ENCODE data around the gene VAV3. TPM values are rescaled to one million over a fixed set of nuclear protein-coding genes. Genes with fewer than 3 reads are reported as not detected.
A peak's percentile ranks its signal among the peaks of the same experiment; 100 is the strongest.

The VAV3 gene
- polyA plus RNA-seq, 1 of the 3 experiments (the other 2 are of a cell fraction), result not detected

- DNase-seq, result peak; percentile 4
- CTCF ChIA-PET, result no interaction called here
These were observed 318.0 kb downstream of the VAV3 start for GRCh38 chr1:107647012-107647411.

GRCh38 chr1:107643766-107644165 is 321.2 kb downstream of the VAV3 start:
- no peaks in the 10 kb centered on the region for H3K36me3 ChIP-seq (replicated peaks in 1 of 2; ENCODE audit: control insufficient read depth in 1 of 2, insufficient read depth in 2 of 2, low read length in 1 of 2)
- no peak overlapping the region for H3K9ac ChIP-seq
- POLR2A ChIA-PET, result no interaction called here
- H3K4me3 ChIP-seq (ENCODE audit: low read depth in 2 of 2, low read length in 1 of 2), result no peak overlapping the region
- no peaks in the 10 kb centered on the region for H3K9me2 ChIP-seq
- H4K20me1 ChIP-seq (ENCODE audit: insufficient read depth), result no peaks in the 10 kb centered on the region
- H3K4me1 ChIP-seq (ENCODE audit: control insufficient read depth in 1 of 2, insufficient read depth in 2 of 2, low read depth in 1 of 2, low read length in 1 of 2), result peaks cover 4 to 9% of the 10 kb centered on the region in 2 experiments; a peak in 3 of 4 replicates
- H3K4me2 ChIP-seq, result no peak overlapping the region
- H3F3A ChIP-seq (replicated peaks; ENCODE audit: insufficient read depth), result peaks cover 11% of the 10 kb centered on the region
- no peaks in the 10 kb centered on the region for H3K79me2 ChIP-seq (ENCODE audit: insufficient read depth)
- TF ChIP-seq MEF2A (IDR thresholded peaks at IDR 0.05; ENCODE audit: borderline replicate concordance, low read depth) (no peak), GATA2 (CRISPR knock-in tag; IDR thresholded peaks at IDR 0.05) (peak; percentile 51), EP300 (IDR thresholded peaks at IDR 0.05; ENCODE audit: borderline replicate concordance in 1 of 2, low read depth in 1 of 2, low read length in 1 of 2) (peak in 1 of 2 experiments; percentile 53; a peak in 1 of 4 replicates), TAF1 (IDR thresholded peaks at IDR 0.05; ENCODE audit: borderline replicate concordance, low read depth, low read length) (no peak), RCOR1 (IDR thresholded peaks at IDR 0.05; ENCODE audit: low read length) (peak; percentile 53; the same call in 1 of the 2 replicates), MXI1 (IDR thresholded peaks at IDR 0.05; ENCODE audit: low read depth, low read length) (0 out of 2 replicates have a peak, but pooled peaks have one; percentile 7), RAD21 (IDR thresholded peaks at IDR 0.05; ENCODE audit: low read length) (peak; percentile 14; the same call in 1 of the 2 replicates), ELF1 (IDR thresholded peaks at IDR 0.05) (no peak)
- H3K27ac ChIP-seq (ENCODE audit: low read depth in 2 of 2, low read length in 1 of 2), result no peak overlapping the region
- no peak overlapping the region for H2AFZ ChIP-seq (ENCODE audit: low read depth)
- CTCF ChIA-PET, result interaction anchor here (0.9 kb wide), 1 partner anchor 114 kb away, joined by 3 read pairs; no protein-coding TSS in a partner anchor
- no peaks in the 10 kb centered on the region for H3K27me3 ChIP-seq (ENCODE audit: insufficient read depth)
- 17% methylated on average over 1 of the region's 1 CpG for WGBS (ENCODE audit: low lambda C conversion rate)
- H3K9me3 ChIP-seq, result no peaks in the 10 kb centered on the region
- peak; percentile 11 for DNase-seq

More at GRCh38 chr1:107647012-107647411, 318.0 kb downstream of the VAV3 start:
- Histone ChIP-seq H3K9me2 (no peaks in the 10 kb centered on the region), H3K79me2 (ENCODE audit: insufficient read depth) (no peaks in the 10 kb centered on the region), H3K9me3 (no peaks in the 10 kb centered on the region), H3K4me2 (no peak overlapping the region), H3K27me3 (ENCODE audit: insufficient read depth) (no peaks in the 10 kb centered on the region), H3K36me3 (replicated peaks in 1 of 2; ENCODE audit: control insufficient read depth in 1 of 2, insufficient read depth in 2 of 2, low read length in 1 of 2) (no peaks in the 10 kb centered on the region), H3K9ac (no peak overlapping the region), H3K4me1 (ENCODE audit: control insufficient read depth in 1 of 2, insufficient read depth in 2 of 2, low read depth in 1 of 2, low read length in 1 of 2) (peaks cover 4 to 18% of the 10 kb centered on the region in 2 experiments; a peak in 3 of 4 replicates), H3F3A (replicated peaks; ENCODE audit: insufficient read depth) (peaks cover 11% of the 10 kb centered on the region), H3K27ac (ENCODE audit: low read depth in 2 of 2, low read length in 1 of 2) (peak overlapping the region in 1 of 2 experiments; percentile 80; a peak in 1 of 4 replicates), H3K4me3 (ENCODE audit: low read depth in 2 of 2, low read length in 1 of 2) (no peak overlapping the region), H2AFZ (ENCODE audit: low read depth) (no peak overlapping the region), H4K20me1 (ENCODE audit: insufficient read depth) (no peaks in the 10 kb centered on the region)
- WGBS (ENCODE audit: low lambda C conversion rate), result 41% methylated on average over 2 of the region's 2 CpGs
- POLR2A ChIA-PET, result no interaction called here
- TF ChIP-seq GABPA (IDR thresholded peaks at IDR 0.05; ENCODE audit: low read depth) (no peak), GATA2 (CRISPR knock-in tag; IDR thresholded peaks at IDR 0.05) (peak; percentile 59)
- TF ChIP-seq, protein P1, sequence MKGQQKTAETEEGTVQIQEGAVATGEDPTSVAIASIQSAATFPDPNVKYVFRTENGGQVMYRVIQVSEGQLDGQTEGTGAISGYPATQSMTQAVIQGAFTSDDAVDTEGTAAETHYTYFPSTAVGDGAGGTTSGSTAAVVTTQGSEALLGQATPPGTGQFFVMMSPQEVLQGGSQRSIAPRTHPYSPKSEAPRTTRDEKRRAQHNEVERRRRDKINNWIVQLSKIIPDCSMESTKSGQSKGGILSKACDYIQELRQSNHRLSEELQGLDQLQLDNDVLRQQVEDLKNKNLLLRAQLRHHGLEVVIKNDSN (IDR thresholded peaks at IDR 0.05; ENCODE audit: borderline replicate concordance, low read depth), result no peak

DNA sequence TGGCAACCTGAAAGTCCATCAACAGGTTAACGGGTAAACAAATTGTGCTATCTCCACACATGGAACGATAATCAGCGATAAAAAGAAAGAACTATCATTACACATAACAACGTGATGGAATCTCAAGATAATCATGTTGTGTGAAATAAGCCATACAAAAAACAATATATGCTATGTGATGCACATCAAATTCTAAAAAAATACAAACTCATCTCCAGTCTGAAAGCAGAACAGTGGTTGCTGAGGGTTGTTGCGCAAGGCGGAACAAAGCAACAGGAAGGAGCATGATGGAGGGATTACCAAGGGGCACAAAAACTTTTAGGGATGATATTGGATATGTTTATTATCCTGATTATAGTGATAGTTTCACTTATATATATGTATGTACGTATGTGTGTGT is 324.8 kb downstream of the VAV3 start:
- Histone ChIP-seq H3K79me2 (ENCODE audit: insufficient read depth) (no peaks in the 10 kb centered on the region), H2AFZ (ENCODE audit: low read depth) (no peak overlapping the region), H3F3A (replicated peaks; ENCODE audit: insufficient read depth) (no peaks in the 10 kb centered on the region), H3K4me3 (ENCODE audit: low read depth in 2 of 2, low read length in 1 of 2) (no peak overlapping the region), H3K4me2 (no peak overlapping the region), H3K4me1 (ENCODE audit: control insufficient read depth in 1 of 2, insufficient read depth in 2 of 2, low read depth in 1 of 2, low read length in 1 of 2) (peaks cover 0 to 4% of the 10 kb centered on the region in 2 experiments; a peak in 2 of 4 replicates), H3K9ac (no peak overlapping the region), H4K20me1 (ENCODE audit: insufficient read depth) (no peaks in the 10 kb centered on the region), H3K9me2 (no peaks in the 10 kb centered on the region), H3K36me3 (replicated peaks in 1 of 2; ENCODE audit: control insufficient read depth in 1 of 2, insufficient read depth in 2 of 2, low read length in 1 of 2) (no peaks in the 10 kb centered on the region), H3K27ac (ENCODE audit: low read depth in 2 of 2, low read length in 1 of 2) (no peak overlapping the region), H3K27me3 (ENCODE audit: insufficient read depth) (no peaks in the 10 kb centered on the region), H3K9me3 (no peaks in the 10 kb centered on the region)
- ChIA-PET POLR2A (no interaction called here), CTCF (interaction anchor here (0.7 kb wide), 1 partner anchor 157 kb away, joined by 3 read pairs; no protein-coding TSS in a partner anchor)
- WGBS (ENCODE audit: low lambda C conversion rate), result 72% methylated on average over 7 of the region's 7 CpGs
- no peak for TF ChIP-seq CTCF (IDR thresholded peaks at IDR 0.05)
- TF ChIP-seq GABPA (IDR thresholded peaks at IDR 0.05; ENCODE audit: low read depth), result no peak
- no peak for TF ChIP-seq MAX (IDR thresholded peaks at IDR 0.05; ENCODE audit: low read depth)
- no peak for TF ChIP-seq RXRA (IDR thresholded peaks at IDR 0.05; ENCODE audit: borderline replicate concordance, low read depth)
- TF ChIP-seq MXI1 (IDR thresholded peaks at IDR 0.05; ENCODE audit: low read depth, low read length), result no peak
- no peak for TF ChIP-seq RAD21 (IDR thresholded peaks at IDR 0.05; ENCODE audit: low read length)
- TF ChIP-seq EZH2phosphoT487 (IDR thresholded peaks at IDR 0.05; ENCODE audit: borderline replicate concordance, low read depth), result no peak
- TF ChIP-seq TEAD4 (IDR thresholded peaks at IDR 0.05; ENCODE audit: borderline replicate concordance, insufficient read depth), result no peak
- no peak for TF ChIP-seq ELF1 (IDR thresholded peaks at IDR 0.05)
- TF ChIP-seq CHD2 (IDR thresholded peaks at IDR 0.05; ENCODE audit: low read length, partially characterized antibody), result no peak
- no peak for DNase-seq
